ENCODE results near the gene DRC1. TPM values are rescaled to one million over a fixed set of nuclear protein-coding genes. Genes with fewer than 3 reads are reported as not detected.

Gene DRC1
- polyA plus RNA-seq, 2 of the 4 experiments (the other 2 are of a cell fraction) = 0.21 to 0.39 TPM

GRCh38 chr2:26494891-26495290 lies 93.2 kb downstream of the DRC1 start:
- WGBS (ENCODE audit: missing lambda C conversion rate) = 79% methylated on average over 8 of the region's 8 CpGs
- CTCF ChIA-PET = interaction anchor here (1.4 to 1.7 kb wide), 2 partner anchors 8 to 28 kb away, joined by 4 to 5 read pairs; no protein-coding TSS in a partner anchor
- no peak for DNase-seq (ENCODE audit: low read depth in 1 of 2, low spot score in 1 of 2)
- Histone ChIP-seq H3K27ac (no peak overlapping the region), H3K9me3 (no peaks in the 10 kb centered on the region), H3K4me2 (no peak overlapping the region), H3K4me3 (no peak overlapping the region), H3K4me1 (no peaks in the 10 kb centered on the region)
- FAIRE-seq = no peak
- POLR2A ChIA-PET = no interaction called here
- ATAC-seq = no peak
- TF ChIP-seq SMC3 (IDR thresholded peaks at IDR 0.05) = no peak
- TF ChIP-seq ZFP36 (IDR thresholded peaks at IDR 0.05; ENCODE audit: borderline replicate concordance, partially characterized antibody) = no peak
- no peak for TF ChIP-seq POLR2AphosphoS2 (conservative IDR thresholded peaks at IDR 0.05; ENCODE audit: low read length)
- no peak for TF ChIP-seq KDM1A (IDR thresholded peaks at IDR 0.05; ENCODE audit: low read depth)
- no peak for TF ChIP-seq BHLHE40 (IDR thresholded peaks at IDR 0.05; ENCODE audit: low read depth, low read length)
- TF ChIP-seq, protein P1, sequence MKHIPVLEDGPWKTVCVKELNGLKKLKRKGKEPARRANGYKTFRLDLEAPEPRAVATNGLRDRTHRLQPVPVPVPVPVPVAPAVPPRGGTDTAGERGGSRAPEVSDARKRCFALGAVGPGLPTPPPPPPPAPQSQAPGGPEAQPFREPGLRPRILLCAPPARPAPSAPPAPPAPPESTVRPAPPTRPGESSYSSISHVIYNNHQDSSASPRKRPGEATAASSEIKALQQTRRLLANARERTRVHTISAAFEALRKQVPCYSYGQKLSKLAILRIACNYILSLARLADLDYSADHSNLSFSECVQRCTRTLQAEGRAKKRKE (CRISPR knock-in tag; IDR thresholded peaks at IDR 0.05; ENCODE audit: low read depth) = no peak
- TF ChIP-seq POLR2A (IDR thresholded peaks at IDR 0.05; ENCODE audit: low read length) = no peak
- no peak for TF ChIP-seq HDAC2 (IDR thresholded peaks at IDR 0.05)

- H3K4me3 ChIP-seq = no peak overlapping the region
- H3K27ac ChIP-seq = no peak overlapping the region
- no peaks in the 10 kb centered on the region for H3K4me1 ChIP-seq
- WGBS (ENCODE audit: missing lambda C conversion rate) = 82% methylated on average over 8 of the region's 8 CpGs
- ChIA-PET CTCF (interaction anchor here (0.6 to 2.7 kb wide), 7 partner anchors 8 to 235 kb away, joined by 3 to 8 read pairs (median 5); no protein-coding TSS in a partner anchor), POLR2A (no interaction called here)
- TF ChIP-seq MYC (IDR thresholded peaks at IDR 0.05; ENCODE audit: borderline replicate concordance, low read length) = no peak
- TF ChIP-seq GATA3 (IDR thresholded peaks at IDR 0.05; ENCODE audit: borderline replicate concordance) = no peak
- TF ChIP-seq NFE2L2 (conservative IDR thresholded peaks at IDR 0.05; ENCODE audit: low read length) = no peak
- no peak for TF ChIP-seq CBX8 (IDR thresholded peaks at IDR 0.05)
- no peaks in the 10 kb centered on the region for H3K9me3 ChIP-seq
- DNase-seq (ENCODE audit: low read depth in 1 of 2, low spot score in 1 of 2) = no peak
- H3K4me2 ChIP-seq = no peak overlapping the region
- no peak for ATAC-seq
- no peak for FAIRE-seq
Measured at GRCh38 chr2:26495705-26496297, 94.1 kb downstream of the DRC1 start.

DNA sequence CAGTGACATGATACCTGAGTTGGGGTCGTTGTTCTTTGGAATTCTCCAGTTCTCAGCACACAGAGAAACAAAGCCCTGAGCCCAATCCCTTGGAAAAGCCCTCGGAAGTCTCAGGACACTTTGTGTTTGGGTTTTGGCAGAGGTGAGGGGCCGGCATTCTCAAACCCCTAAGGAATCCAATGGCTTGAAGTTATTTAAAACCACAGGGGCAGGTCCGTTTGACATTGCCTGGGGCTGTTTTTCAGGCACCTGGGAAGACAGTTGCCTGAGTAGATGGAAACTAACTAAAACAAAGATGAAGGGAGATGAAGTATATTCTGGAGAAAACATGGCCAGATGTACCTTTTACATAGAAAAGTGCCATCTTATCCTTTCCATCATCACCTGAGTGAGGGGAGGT lies 98.7 kb downstream of the DRC1 start:
- H3K4me3 ChIP-seq = no peak overlapping the region
- no peak for FAIRE-seq
- 37% methylated on average over 4 of the region's 4 CpGs for WGBS (ENCODE audit: missing lambda C conversion rate)
- no peaks in the 10 kb centered on the region for H3K9me3 ChIP-seq
- no peak for DNase-seq (ENCODE audit: low read depth in 1 of 2, low spot score in 1 of 2)
- H3K4me2 ChIP-seq = no peak overlapping the region
- H3K27ac ChIP-seq = no peak overlapping the region
- peaks cover 5% of the 10 kb centered on the region; the same call in 1 of the 3 replicates for H3K4me1 ChIP-seq
- TF ChIP-seq CHD2 (IDR thresholded peaks at IDR 0.05; ENCODE audit: low read length, partially characterized antibody) (no peak), POLR2A (IDR thresholded peaks at IDR 0.05; ENCODE audit: low read length) (no peak), RNF2 (IDR thresholded peaks at IDR 0.05; ENCODE audit: borderline replicate concordance, low read depth) (no peak), REST (IDR thresholded peaks at IDR 0.05) (no peak), ZNF302 (CRISPR knock-in tag; IDR thresholded peaks at IDR 0.05) (no peak), KDM5A (IDR thresholded peaks at IDR 0.05) (no peak), JUN (IDR thresholded peaks at IDR 0.05) (no peak), NR3C1 (IDR thresholded peaks at IDR 0.05) (no peak), CTCF (IDR thresholded peaks at IDR 0.05) (no peak), HDAC2 (IDR thresholded peaks at IDR 0.05) (no peak), EP300 (IDR thresholded peaks at IDR 0.05) (no peak), TFCP2L1 (CRISPR knock-in tag; IDR thresholded peaks at IDR 0.05) (no peak), FOXS1 (CRISPR knock-in tag; IDR thresholded peaks at IDR 0.05) (no peak), ESRRA (IDR thresholded peaks at IDR 0.05; ENCODE audit: borderline replicate concordance, low read length) (no peak), POLR2AphosphoS2 (conservative IDR thresholded peaks at IDR 0.05; ENCODE audit: low read length) (no peak), HOXA7 (CRISPR knock-in tag; IDR thresholded peaks at IDR 0.05) (no peak), CHD4 (IDR thresholded peaks at IDR 0.05; ENCODE audit: borderline replicate concordance) (no peak)
- ChIA-PET CTCF (interaction anchor here (2.2 to 13.8 kb wide), 4 partner anchors 8 to 245 kb away, joined by 6 to 167 read pairs (median 18); no protein-coding TSS in a partner anchor), POLR2A (no interaction called here)
- ATAC-seq = no peak
